Tibial nerve (tissue), 3 donors: ENCODE data around the gene RAB34.

Source experiments
- POLR2A ChIP-seq, 2 donors: fragments of 450-650 bp; IDR thresholded peaks; one replicate each; pipeline ENCODE4 v1.6.1; 2017; ENCODE audit warnings: antibody characterized with exemption in 2 of 2, mild to moderate bottlenecking in 2 of 2, moderate library complexity in 2 of 2
- TF ChIP-seq, protein P1 (sequence below), 5 experiments: fragments of 200-600 bp in 3 of 5; fragments of 450-650 bp in 2 of 5; sonication (generic) in 3 of 5; IDR thresholded peaks; one replicate each; pipeline ENCODE4 v1.5.1; 2016 to 2019; ENCODE audit warnings: antibody characterized with exemption in 5 of 5, mild to moderate bottlenecking in 3 of 5, moderate library complexity in 2 of 5

DNA sequence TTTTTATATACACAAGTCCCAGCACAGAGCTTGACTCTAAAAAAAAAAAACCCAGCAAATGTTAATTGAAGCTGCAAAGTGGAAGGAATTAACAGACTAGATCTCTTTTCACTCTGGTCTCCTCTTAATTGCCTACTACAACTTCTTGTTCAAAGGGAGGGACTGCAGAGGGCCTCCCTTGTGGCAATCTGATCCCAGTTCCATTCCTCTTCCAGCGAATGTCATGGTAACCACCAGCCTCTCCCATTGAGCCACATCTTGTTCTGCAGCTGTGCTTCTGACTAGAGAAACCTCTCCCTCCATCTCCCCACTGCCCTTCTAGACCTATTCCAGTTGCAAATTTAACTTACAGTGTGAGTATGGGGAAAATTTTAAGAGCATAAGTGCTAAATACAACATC lies 49.8 kb downstream of the RAB34 start:
- TF ChIP-seq, protein P1, sequence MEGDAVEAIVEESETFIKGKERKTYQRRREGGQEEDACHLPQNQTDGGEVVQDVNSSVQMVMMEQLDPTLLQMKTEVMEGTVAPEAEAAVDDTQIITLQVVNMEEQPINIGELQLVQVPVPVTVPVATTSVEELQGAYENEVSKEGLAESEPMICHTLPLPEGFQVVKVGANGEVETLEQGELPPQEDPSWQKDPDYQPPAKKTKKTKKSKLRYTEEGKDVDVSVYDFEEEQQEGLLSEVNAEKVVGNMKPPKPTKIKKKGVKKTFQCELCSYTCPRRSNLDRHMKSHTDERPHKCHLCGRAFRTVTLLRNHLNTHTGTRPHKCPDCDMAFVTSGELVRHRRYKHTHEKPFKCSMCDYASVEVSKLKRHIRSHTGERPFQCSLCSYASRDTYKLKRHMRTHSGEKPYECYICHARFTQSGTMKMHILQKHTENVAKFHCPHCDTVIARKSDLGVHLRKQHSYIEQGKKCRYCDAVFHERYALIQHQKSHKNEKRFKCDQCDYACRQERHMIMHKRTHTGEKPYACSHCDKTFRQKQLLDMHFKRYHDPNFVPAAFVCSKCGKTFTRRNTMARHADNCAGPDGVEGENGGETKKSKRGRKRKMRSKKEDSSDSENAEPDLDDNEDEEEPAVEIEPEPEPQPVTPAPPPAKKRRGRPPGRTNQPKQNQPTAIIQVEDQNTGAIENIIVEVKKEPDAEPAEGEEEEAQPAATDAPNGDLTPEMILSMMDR (IDR thresholded peaks at IDR 0.05) = no peak
- no peak for TF ChIP-seq POLR2A (IDR thresholded peaks at IDR 0.05)
